Glomerular visceral epithelial cell (primary cell): ENCODE results near the gene MAPK14.
A peak's percentile ranks its signal among the peaks of the same experiment; 100 is the strongest.

Source experiments
- DNase-seq: peaks from one replicate; pipeline ENCODE4 v3.0.0-alpha.2; 2016; ENCODE audit errors: extremely low spot score

The MAPK14 gene

DNA sequence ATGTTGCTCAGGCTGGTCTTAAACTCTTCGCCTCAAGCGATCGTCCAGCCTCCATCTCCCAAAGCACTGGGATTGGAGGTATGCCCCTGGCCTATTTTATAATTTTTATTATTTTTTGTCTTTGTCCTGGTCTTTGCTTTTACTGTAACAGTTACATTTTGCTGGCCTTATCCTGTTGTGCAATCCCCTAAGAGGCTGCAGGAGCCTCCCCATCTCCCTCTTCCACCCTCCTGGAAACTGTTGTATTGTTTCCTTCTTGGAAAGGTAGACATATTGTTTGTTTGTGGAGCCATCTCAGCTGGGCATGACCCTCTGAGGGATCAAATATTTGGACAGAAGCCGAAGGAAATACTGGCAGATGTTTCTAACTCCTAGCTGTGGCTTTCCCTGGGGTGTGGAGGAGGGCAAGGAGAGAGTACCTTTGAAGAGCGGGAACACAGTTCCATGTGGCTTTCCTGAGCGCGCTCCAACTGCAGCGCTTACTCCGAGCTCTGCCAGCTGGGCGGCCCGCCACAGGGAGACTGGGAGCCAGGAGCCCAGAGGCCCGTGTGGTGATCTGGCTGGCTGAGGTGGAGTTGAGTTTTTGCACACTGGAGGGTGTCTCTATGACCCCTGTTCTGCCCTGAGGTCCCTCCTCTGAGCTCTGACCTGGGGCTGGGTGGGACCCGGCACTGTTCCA lies 107.6 kb downstream of the MAPK14 start:
- DNase-seq, result no peak

- no peak for DNase-seq
Measured at GRCh38 chr6:36136034-36136433, 108.4 kb downstream of the MAPK14 start.

DNA sequence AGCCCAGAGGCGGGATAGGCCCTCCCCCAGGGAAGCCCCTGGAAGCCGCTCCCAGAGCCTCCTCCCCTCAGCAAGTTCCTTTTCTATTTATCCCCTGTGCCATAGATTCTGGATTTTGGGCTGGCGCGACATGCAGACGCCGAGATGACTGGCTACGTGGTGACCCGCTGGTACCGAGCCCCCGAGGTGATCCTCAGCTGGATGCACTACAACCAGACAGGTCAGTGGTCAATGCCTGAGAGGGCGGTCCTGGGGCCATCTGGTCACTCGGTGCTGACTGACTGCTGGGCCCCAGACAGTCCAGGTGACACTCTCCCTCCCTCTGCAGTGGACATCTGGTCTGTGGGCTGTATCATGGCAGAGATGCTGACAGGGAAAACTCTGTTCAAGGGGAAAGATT lies 108.9 kb downstream of the MAPK14 start:
- no peak for DNase-seq

DNA sequence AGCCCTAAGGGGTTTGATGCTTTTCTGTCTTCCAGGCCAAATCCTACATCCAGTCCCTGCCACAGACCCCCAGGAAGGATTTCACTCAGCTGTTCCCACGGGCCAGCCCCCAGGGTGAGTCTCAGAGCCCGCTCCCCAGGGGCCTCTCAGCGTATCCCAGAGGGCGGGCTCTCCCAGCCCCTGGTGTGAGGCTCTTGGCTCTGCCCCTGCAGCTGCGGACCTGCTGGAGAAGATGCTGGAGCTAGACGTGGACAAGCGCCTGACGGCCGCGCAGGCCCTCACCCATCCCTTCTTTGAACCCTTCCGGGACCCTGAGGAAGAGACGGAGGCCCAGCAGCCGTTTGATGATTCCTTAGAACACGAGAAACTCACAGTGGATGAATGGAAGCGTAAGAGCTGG lies 111.1 kb downstream of the MAPK14 start:
- no peak for DNase-seq

GRCh38 chr6:36139431-36139830 lies 111.8 kb downstream of the MAPK14 start:
- no peak for DNase-seq

GRCh38 chr6:36139991-36140710 lies 112.5 kb downstream of the MAPK14 start:
- DNase-seq, result no peak

DNA sequence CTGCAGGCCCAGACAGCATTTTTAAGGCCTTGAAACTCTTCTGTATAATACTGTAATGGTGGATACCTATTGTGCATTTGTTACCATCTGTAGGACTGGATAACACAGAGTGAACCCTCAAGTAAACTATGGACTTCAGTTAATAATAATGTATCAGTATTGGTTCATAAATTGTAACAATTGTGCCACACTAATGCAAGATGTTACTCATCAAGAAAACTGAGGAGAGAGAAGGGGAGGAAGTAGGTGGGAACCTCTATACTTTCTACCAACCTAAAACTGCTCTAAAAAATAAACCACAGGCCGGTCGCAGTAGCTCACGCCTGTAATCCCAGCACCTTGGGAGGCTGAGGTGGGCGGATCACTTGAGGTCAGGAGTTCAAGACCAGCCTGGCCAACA lies 113.5 kb downstream of the MAPK14 start:
- no peak for DNase-seq

- DNase-seq, result no peak
Measured at GRCh38 chr6:36141961-36142360, 114.4 kb downstream of the MAPK14 start.

DNA sequence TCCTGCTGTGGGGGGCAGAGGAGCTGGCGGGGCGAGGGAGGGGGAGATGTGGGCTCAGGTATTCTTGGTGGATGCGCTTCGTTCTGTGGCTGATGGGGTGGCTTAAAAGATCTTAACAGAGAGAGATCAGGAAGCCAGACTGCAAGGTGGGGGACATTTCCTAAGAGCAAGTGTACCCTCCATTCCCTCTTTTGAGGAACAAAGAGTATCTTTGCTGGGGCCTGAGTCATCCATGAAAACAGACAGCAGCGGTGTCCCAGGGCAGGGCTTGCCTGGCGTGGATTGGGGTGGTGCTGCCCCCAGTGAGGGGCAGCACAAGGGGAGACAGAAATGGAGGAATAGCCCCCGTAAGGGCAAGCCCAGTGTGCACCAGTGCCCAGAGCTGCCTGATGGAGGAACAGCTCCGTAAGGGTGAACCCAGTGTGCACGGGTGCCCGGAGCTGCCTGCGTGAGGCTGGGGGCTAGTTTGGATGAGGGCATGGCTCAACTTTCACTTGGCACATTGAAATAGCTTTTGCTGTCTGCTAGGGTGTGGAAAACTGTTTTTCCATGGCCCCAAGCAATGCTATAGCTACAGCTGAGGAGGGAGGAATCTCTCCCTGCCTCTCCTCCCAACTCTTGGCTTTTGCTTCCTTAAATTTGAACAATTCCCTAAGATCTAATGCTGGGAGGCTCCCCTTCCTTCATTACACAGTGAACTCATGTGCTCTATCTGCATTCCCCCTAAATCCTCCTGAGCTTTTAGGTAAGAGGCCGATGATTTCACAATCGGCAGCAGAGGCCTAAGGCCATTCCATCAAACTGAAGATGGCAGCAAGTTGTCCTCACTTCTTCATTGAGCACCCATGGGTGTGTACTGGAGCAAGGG lies 115.6 kb downstream of the MAPK14 start:
- no peak for DNase-seq

DNA sequence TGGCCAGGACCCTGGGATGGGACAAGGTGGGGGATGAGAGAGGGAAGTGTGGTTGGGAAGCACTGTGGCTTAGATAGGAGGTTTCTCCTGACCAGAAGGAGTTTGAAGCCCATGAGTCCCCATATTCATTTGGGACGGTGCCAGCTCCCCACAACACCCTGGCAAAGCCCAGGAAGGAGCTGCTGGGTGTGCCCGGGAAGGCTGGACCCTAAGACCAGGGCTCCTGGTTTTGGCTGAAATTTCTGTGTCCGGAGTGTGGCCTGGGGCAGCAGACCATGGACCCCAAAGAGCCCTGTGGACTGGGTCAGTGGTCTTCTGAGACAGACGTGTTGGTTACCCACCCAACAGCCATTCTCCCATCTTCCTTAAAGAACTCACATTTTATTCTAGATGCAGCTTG lies 117.9 kb downstream of the MAPK14 start:
- DNase-seq, result no peak

DNA sequence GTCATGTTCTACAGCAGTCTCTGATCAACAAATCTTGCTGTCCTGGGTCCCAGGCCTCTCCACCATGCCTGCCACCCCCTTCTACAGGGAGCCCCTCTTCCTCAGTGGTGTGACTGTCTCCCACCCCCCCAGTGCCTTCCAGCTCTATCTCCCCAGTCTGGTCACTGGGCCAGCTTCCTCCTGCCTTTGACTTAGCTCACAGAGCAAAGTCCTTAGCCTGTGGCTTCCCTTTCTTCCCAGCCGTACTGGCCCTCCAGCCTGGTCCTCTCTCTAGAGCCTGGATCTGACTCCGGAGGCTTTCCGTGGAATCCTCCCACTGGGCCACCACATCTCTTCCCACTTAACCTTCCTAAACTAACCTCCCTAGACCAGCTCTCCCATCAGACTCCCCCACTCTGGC lies 119.7 kb downstream of the MAPK14 start:
- DNase-seq, result no peak

- DNase-seq, result no peak
Measured at GRCh38 chr6:36149476-36149875, 121.9 kb downstream of the MAPK14 start.

DNA sequence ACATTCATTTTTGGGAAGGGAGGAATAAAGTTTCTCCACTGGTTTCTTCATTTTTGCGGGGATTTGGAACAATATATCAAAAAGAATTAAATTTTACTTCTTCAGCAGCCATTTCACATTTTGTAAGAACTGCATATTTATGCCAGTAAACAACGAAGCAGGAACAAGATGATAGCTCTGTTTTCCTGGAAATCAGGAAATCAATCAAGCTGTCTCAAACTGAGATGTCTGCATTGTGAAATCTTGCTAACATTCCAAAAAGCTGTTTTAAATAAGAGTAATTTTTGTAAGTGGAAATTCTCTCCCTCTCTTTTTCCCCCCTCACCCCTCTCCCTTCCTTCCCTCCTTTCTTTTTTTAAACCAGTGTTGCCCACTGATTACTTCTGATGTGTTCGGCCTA lies 122.7 kb downstream of the MAPK14 start:
- DNase-seq, result no peak

DNA sequence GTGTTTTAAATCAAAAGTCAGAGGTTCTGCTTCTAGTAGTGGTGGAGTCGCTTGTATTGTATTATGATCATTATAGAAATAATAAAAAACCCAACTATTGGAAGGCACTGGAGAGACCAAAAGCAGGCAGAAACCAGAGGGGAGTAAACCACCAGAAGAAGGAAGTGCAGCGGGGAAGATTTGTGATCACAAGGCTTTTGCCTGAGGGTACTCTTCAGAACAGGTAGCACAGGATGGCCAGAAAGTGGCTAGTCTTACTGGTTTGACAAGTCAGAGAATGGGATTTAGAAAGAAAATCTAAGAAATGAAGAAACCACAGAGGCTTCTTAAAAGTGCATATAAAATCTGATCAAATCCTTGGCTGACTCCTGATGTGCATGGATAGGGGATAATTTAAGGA lies 126.7 kb downstream of the MAPK14 start:
- DNase-seq, result no peak

DNA sequence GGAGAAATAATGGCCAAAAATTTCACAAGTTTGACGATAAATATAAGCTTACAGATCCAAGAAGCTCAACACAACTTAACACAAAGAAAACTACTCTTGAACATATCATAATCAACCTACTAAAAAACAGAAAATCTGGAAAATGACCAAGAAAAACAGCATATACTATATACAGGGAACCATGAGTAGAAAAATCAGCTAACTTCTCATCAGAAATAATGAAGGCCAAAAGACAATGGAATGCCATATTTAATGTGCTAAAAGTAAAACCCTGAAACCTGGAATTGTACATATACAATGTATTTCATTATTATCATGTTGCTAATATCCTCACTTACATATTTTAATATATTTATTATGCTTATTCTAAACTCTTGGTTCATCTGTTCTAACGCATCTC lies 128.1 kb downstream of the MAPK14 start:
- no peak for DNase-seq

DNA sequence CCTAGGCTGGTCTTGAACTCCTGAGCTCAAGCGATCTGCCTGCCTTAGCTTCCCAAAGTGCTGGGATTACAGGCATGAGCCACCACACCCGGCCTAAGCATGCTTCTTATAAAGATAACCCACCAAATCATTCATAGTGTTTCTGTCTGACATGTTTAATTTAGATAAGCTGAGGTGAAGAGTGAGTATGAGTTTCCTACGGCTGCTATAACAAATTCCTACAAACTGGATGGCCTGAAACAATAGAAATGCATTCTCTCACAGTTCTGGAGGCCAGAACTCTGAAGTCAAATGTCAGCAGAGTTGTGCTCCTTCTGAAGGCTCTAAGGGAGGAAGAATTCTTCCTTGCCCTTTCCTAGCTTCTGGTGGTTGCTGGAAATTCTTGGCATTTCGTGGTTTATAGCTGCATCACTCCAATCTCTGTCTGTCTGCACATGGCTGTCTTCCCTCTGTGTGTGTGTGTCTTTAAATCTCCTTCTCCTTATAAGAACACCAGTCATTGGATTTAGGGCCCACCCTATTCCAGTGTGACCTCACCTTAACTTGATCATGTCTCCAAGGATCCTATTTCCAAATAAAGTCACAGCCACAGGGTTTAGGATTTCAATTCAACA lies 132.6 kb downstream of the MAPK14 start:
- DNase-seq, result peak; percentile 50
